NCI-H1436 treated with DMSO at 0.1 percent for 48 hours (cell line): ENCODE data around the gene CDH4.

Experiments
- DNase-seq: peaks from one replicate; lab custom pipeline; 2025; lab: John Stamatoyannopoulos, UW

Gene CDH4

GRCh38 chr20:61671559-61671958 is 419.5 kb downstream of the CDH4 start:
- no peak for DNase-seq

- no peak for DNase-seq
Measured at GRCh38 chr20:61673152-61673847, 421.2 kb downstream of the CDH4 start.

- no peak for DNase-seq
Measured at GRCh38 chr20:61674121-61674520, 422.1 kb downstream of the CDH4 start.

GRCh38 chr20:61674688-61675087 is 422.6 kb downstream of the CDH4 start:
- DNase-seq = no peak

GRCh38 chr20:61677928-61678327 is 425.9 kb downstream of the CDH4 start:
- no peak for DNase-seq

GRCh38 chr20:61678437-61678836 is 426.4 kb downstream of the CDH4 start:
- DNase-seq = no peak

- DNase-seq = no peak
Measured at GRCh38 chr20:61679473-61679872, 427.4 kb downstream of the CDH4 start.

GRCh38 chr20:61680096-61680495 is 428.0 kb downstream of the CDH4 start:
- no peak for DNase-seq

GRCh38 chr20:61682114-61682995 is 430.3 kb downstream of the CDH4 start:
- DNase-seq = no peak

- DNase-seq = no peak
Measured at GRCh38 chr20:61682996-61683681, 431.1 kb downstream of the CDH4 start.

- no peak for DNase-seq
Measured at GRCh38 chr20:61683721-61684120, 431.7 kb downstream of the CDH4 start.

GRCh38 chr20:61684136-61684535 is 432.1 kb downstream of the CDH4 start:
- no peak for DNase-seq

- DNase-seq = no peak
Measured at GRCh38 chr20:61684583-61685235, 432.6 kb downstream of the CDH4 start.

- DNase-seq = no peak
Measured at GRCh38 chr20:61685462-61685861, 433.4 kb downstream of the CDH4 start.

- no peak for DNase-seq
Measured at GRCh38 chr20:61686051-61686936, 434.2 kb downstream of the CDH4 start.

- no peak for DNase-seq
Measured at GRCh38 chr20:61688411-61688810, 436.4 kb downstream of the CDH4 start.

- DNase-seq = no peak
Measured at GRCh38 chr20:61690150-61690549, 438.1 kb downstream of the CDH4 start.

- no peak for DNase-seq
Measured at GRCh38 chr20:61690993-61691838, 439.2 kb downstream of the CDH4 start.

GRCh38 chr20:61691978-61692377 is 439.9 kb downstream of the CDH4 start:
- DNase-seq = no peak

- no peak for DNase-seq
Measured at GRCh38 chr20:61692479-61692878, 440.4 kb downstream of the CDH4 start.
